IMR-90 (cell line): ENCODE measurements around the gene MFSD2A. TPM values are rescaled to one million over a fixed set of nuclear protein-coding genes. Genes with fewer than 3 reads are reported as not detected.

ENCODE experiments used
- ATAC-seq: fragments of 200-7000 bp; cut with Tn5 transposase; 2 replicates; pipeline ENCODE4 v1.9.1; 2020; ENCODE audit warnings: low read depth, mild to moderate bottlenecking, moderate library complexity
- BruUV-seq: library from RNA; stranded (reverse); fragments of 400-500 nt; replicated peaks from 2 replicates; lab custom pipeline; 2021; lab: Mats Ljungman, UMichigan
- CTCF ChIA-PET: fragments of 300-600 bp; formaldehyde crosslinking; extraction: SDS; loops from one replicate; lab custom pipeline; 2021; ENCODE audit warnings: antibody characterized with exemption; lab: Yijun Ruan, JAX
- POLR2A ChIA-PET: fragments of 300-600 bp; sonication (Branson Sonifier 250); formaldehyde crosslinking; loops from one replicate; lab custom pipeline; 2022; ENCODE audit warnings: antibody characterized with exemption; ENCODE audit not compliant: unreplicated experiment; lab: Charles Lee
- DNase-seq: peaks from one replicate; pipeline ENCODE4 v3.0.0; 2013
- H2AFZ ChIP-seq: replicated peaks from 2 replicates; pipeline ENCODE3; 2013; ENCODE audit warnings: low read length, mild to moderate bottlenecking; ENCODE audit not compliant: poor library complexity
- H2AK5ac ChIP-seq: 2 replicates; pipeline ENCODE4 v1.6.1; 2013; ENCODE audit warnings: low read depth, low read length, inconsistent platforms
- H2AK9ac ChIP-seq: replicated peaks from 2 replicates; pipeline ENCODE3; 2013; ENCODE audit warnings: mild to moderate bottlenecking, low read depth, low read length, moderate library complexity; ENCODE audit not compliant: poor library complexity
- H2BK120ac ChIP-seq: 2 replicates; pipeline ENCODE4 v1.6.1; 2013; ENCODE audit warnings: low read depth, low read length, inconsistent platforms
- H2BK15ac ChIP-seq: 3 replicates; pipeline ENCODE4 v1.6.1; 2013; ENCODE audit warnings: low read depth, low read length, inconsistent platforms
- H2BK20ac ChIP-seq: 2 replicates; pipeline ENCODE4 v1.6.1; 2013; ENCODE audit warnings: low read depth, mild to moderate bottlenecking, inconsistent platforms, low read length, moderate library complexity
- H2BK5ac ChIP-seq: 2 replicates; pipeline ENCODE4 v1.6.1; 2013; ENCODE audit warnings: mild to moderate bottlenecking, low read depth, low read length, inconsistent platforms; ENCODE audit not compliant: poor library complexity, severe bottlenecking
- H3K14ac ChIP-seq: replicated peaks from 2 replicates; pipeline ENCODE4 v1.6.1; 2013; ENCODE audit warnings: low read depth, low read length, inconsistent platforms
- H3K18ac ChIP-seq: 2 replicates; pipeline ENCODE4 v1.6.1; 2013; ENCODE audit warnings: low read depth, low read length, control low read depth
- H3K23ac ChIP-seq: 2 replicates; pipeline ENCODE4 v1.6.1; 2013; ENCODE audit warnings: low read depth, low read length, inconsistent platforms
- H3K27ac ChIP-seq: 2 replicates; pipeline ENCODE4 v1.5.1; 2013; ENCODE audit warnings: mild to moderate bottlenecking, control low read depth, low read length; ENCODE audit not compliant: insufficient read depth
- H3K27me3 ChIP-seq: 2 replicates; pipeline ENCODE4 v1.6.1; 2013; ENCODE audit warnings: low read length; ENCODE audit not compliant: control insufficient read depth, insufficient read depth
- H3K36me3 ChIP-seq: 2 replicates; pipeline ENCODE4 v1.6.1; 2013; ENCODE audit warnings: low read length, mixed read lengths; ENCODE audit not compliant: control insufficient read depth, insufficient read depth
- H3K4ac ChIP-seq: 2 replicates; pipeline ENCODE4 v1.6.1; 2013; ENCODE audit warnings: low read depth, low read length, inconsistent platforms
- H3K4me1 ChIP-seq: 2 replicates; pipeline ENCODE4 v1.6.1; 2013; ENCODE audit warnings: low read length, mixed read lengths; ENCODE audit not compliant: control insufficient read depth, insufficient read depth
- H3K4me2 ChIP-seq: 2 replicates; pipeline ENCODE4 v1.6.1; 2013; ENCODE audit warnings: low read depth, mild to moderate bottlenecking, control low read depth, low read length, moderate library complexity
- H3K4me3 ChIP-seq: 2 replicates; pipeline ENCODE4 v1.5.1; 2013; ENCODE audit warnings: low read depth, mild to moderate bottlenecking, control low read depth, low read length, moderate library complexity; ENCODE audit not compliant: insufficient read depth
- H3K56ac ChIP-seq: 2 replicates; pipeline ENCODE4 v1.6.1; 2013; ENCODE audit warnings: low read length, inconsistent platforms; ENCODE audit not compliant: insufficient read depth; ENCODE audit errors: extremely low read depth
- H3K79me1 ChIP-seq, 2 experiments: 2 replicates each; pipeline ENCODE4 v1.6.1; 2013; ENCODE audit warnings: low read length in 2 of 2, inconsistent platforms in 1 of 2, low read depth in 1 of 2
- H3K9ac ChIP-seq: 2 replicates; pipeline ENCODE4 v1.6.1; 2013; ENCODE audit warnings: low read depth, low read length, control low read depth
- H3K9me1 ChIP-seq: 2 replicates; pipeline ENCODE4 v1.6.1; 2013; ENCODE audit warnings: low read length, inconsistent platforms; ENCODE audit not compliant: insufficient read depth
- H3K9me3 ChIP-seq: 2 replicates; pipeline ENCODE4 v1.6.1; 2013; ENCODE audit warnings: low read length; ENCODE audit not compliant: control insufficient read depth, insufficient read depth
- H4K20me1 ChIP-seq: 2 replicates; pipeline ENCODE4 v1.6.1; 2013; ENCODE audit warnings: low read length, inconsistent platforms; ENCODE audit not compliant: insufficient read depth
- H4K5ac ChIP-seq: 2 replicates; pipeline ENCODE4 v1.6.1; 2013; ENCODE audit warnings: mild to moderate bottlenecking, low read depth, low read length, control low read depth
- H4K8ac ChIP-seq, 2 experiments: 2 replicates each; pipeline ENCODE4 v1.6.1; 2013; ENCODE audit warnings: low read depth in 2 of 2, low read length in 2 of 2, control low read depth in 1 of 2, inconsistent platforms in 1 of 2
- H4K91ac ChIP-seq: 2 replicates; pipeline ENCODE4 v1.6.1; 2013; ENCODE audit warnings: low read depth, low read length, inconsistent platforms; ENCODE audit not compliant: insufficient read depth
- BHLHE40 ChIP-seq: fragments of 150-350 bp; IDR thresholded peaks from 2 replicates; pipeline ENCODE4 v1.6.1; 2016; ENCODE audit warnings: mild to moderate bottlenecking, low read depth, low read length
- ELK1 ChIP-seq: fragments of 150-350 bp; IDR thresholded peaks from 2 replicates; pipeline ENCODE4 v1.6.1; 2016; ENCODE audit warnings: low read depth, mild to moderate bottlenecking, low read length, moderate library complexity, borderline replicate concordance
- FOS ChIP-seq: fragments of 150-350 bp; IDR thresholded peaks from 2 replicates; pipeline ENCODE4 v1.6.1; 2016; ENCODE audit warnings: low read depth, low read length
- RAD21 ChIP-seq: IDR thresholded peaks from 2 replicates; pipeline ENCODE4 v1.6.1; 2012; ENCODE audit warnings: low read length, improper control_type of control experiment
- RFX5 ChIP-seq: IDR thresholded peaks from 2 replicates; pipeline ENCODE4 v1.8.0; 2012; ENCODE audit warnings: low read depth, mild to moderate bottlenecking, low read length, moderate library complexity
- SMC3 ChIP-seq: fragments of 150-350 bp; IDR thresholded peaks from 2 replicates; pipeline ENCODE4 v1.6.1; 2016; ENCODE audit warnings: low read depth, mild to moderate bottlenecking, antibody characterized with exemption, low read length, moderate library complexity
- USF2 ChIP-seq: fragments of 150-350 bp; IDR thresholded peaks from 2 replicates; pipeline ENCODE4 v1.6.1; 2017; ENCODE audit warnings: mild to moderate bottlenecking, antibody characterized with exemption, low read length, low read depth
- WGBS, 2 experiments: methylation state at CpG; one replicate each; pipeline versions ENCODE4 v1.1.5 to v1.1.7; 2013; ENCODE audit warnings: missing lambda C conversion rate in 2 of 2; ENCODE audit not compliant: insufficient read length in 1 of 2; ENCODE audit errors: extremely low coverage in 2 of 2; 5-methylcytosine and 5-hydroxymethylcytosine counted together
- dilution Hi-C: fragments of 300-500 bp; cut with HindIII; formaldehyde crosslinking; loops from one replicate; pipeline ENCODE4 v1.14.3; 2018; ENCODE audit warnings: low sequenced_read_pairs; ENCODE audit not compliant: unreplicated experiment
- in situ Hi-C: fragments of 300-500 bp; cut with MboI; formaldehyde crosslinking; loops from 3 replicates; pipeline ENCODE4 v1.14.3; 2019; ENCODE audit warnings: low sequenced_read_pairs, inconsistent platforms, mixed read lengths
- intact Hi-C: fragments of 100-400 bp; cut with micrococcal nuclease; formaldehyde crosslinking; loops from 2 replicates; pipeline ENCODE4 v1.10.0; 2022
- polyA plus RNA-seq, 3 experiments: library from polyadenylated mRNA; depleted of rRNA; stranded (reverse); fragments of >200 nt; gene quantifications; 2 replicates each; pipeline ENCODE4 v1.2.3, GENCODE V29; 2012; ENCODE audit warnings: low replicate concordance in 1 of 3
- total RNA-seq: library from RNA; depleted of rRNA; stranded (reverse); fragments of >200 nt; gene quantifications from 2 replicates; pipeline ENCODE4 v1.2.3, GENCODE V29; 2012

The MFSD2A gene
- total and polyA plus RNA-seq, 2 of the 4 experiments (the other 2 are of a cell fraction) = 5.7 to 7.3 TPM

GRCh38 chr1:39969048-39969447 is 14.1 kb downstream of the MFSD2A start:
- DNase-seq (peak; percentile 38), ATAC-seq (peak; percentile 74)
- no peak overlapping the region for H2AFZ ChIP-seq
- H3K4me3 ChIP-seq = no peak overlapping the region
- H3K9me1 ChIP-seq = peaks cover 6% of the 10 kb centered on the region
- no peak overlapping the region for H4K91ac ChIP-seq
- no peak overlapping the region for H3K4ac ChIP-seq
- no peak overlapping the region for H3K18ac ChIP-seq
- H3K14ac ChIP-seq = no peak overlapping the region
- in situ Hi-C loops (no loop called here), dilution Hi-C loops (no loop called here), intact Hi-C loops (no loop called here)
- POLR2A ChIA-PET = no interaction called here
- H3K27me3 ChIP-seq = no peaks in the 10 kb centered on the region
- WGBS, 2 experiments = no CpG with 5 or more reads among the region's 9 CpGs
- no peak for TF ChIP-seq RAD21
- no peak for TF ChIP-seq USF2
- no peak for TF ChIP-seq SMC3
- TF ChIP-seq FOS = 0 out of 2 replicates have a peak, but pooled peaks have one; percentile 23
- no peak for TF ChIP-seq BHLHE40
- TF ChIP-seq RFX5 = no peak
- no peak for TF ChIP-seq ELK1
- no peak overlapping the region for H3K27ac ChIP-seq
- H4K5ac ChIP-seq = no peak overlapping the region
- no peak overlapping the region for H2BK15ac ChIP-seq
- no peaks in the 10 kb centered on the region for H3K4me1 ChIP-seq
- H2AK9ac ChIP-seq = no peak overlapping the region
- no TSS peak for BruUV-seq
- H4K20me1 ChIP-seq = no peaks in the 10 kb centered on the region
- CTCF ChIA-PET = no interaction called here
- no peak overlapping the region for H2BK120ac ChIP-seq
- H2BK20ac ChIP-seq = no peak overlapping the region
- H3K23ac ChIP-seq = no peak overlapping the region
- H4K8ac ChIP-seq = no peak overlapping the region
- H2BK5ac ChIP-seq = no peak overlapping the region
- H3K9me3 ChIP-seq = no peaks in the 10 kb centered on the region
- H3K79me1 ChIP-seq = no peaks in the 10 kb centered on the region
- no peak overlapping the region for H3K9ac ChIP-seq
- no peak overlapping the region for H3K56ac ChIP-seq
- H3K4me2 ChIP-seq = no peak overlapping the region
- no peaks in the 10 kb centered on the region for H3K36me3 ChIP-seq
- no peak overlapping the region for H2AK5ac ChIP-seq
